CD4-positive, alpha-beta T cell treated with Interleukin-15 for 1 hour (primary cell): ENCODE measurements around the gene LMBRD2.

Source experiments
- DNase-seq: peaks from one replicate; pipeline ENCODE4 v3.0.0-alpha.2; 2020

LMBRD2 gene

GRCh38 chr5:36099748-36100147, 51.9 kb downstream of the LMBRD2 start:
- DNase-seq, result no peak

GRCh38 chr5:36096486-36096885, 55.2 kb downstream of the LMBRD2 start:
- no peak for DNase-seq

- DNase-seq, result no peak
These were observed 61.7 kb downstream of the LMBRD2 start for GRCh38 chr5:36089989-36090388.

GRCh38 chr5:36079200-36079781, 72.4 kb downstream of the LMBRD2 start:
- DNase-seq, result no peak

GRCh38 chr5:36078430-36078829, 73.3 kb downstream of the LMBRD2 start:
- no peak for DNase-seq

- no peak for DNase-seq
These were observed 78.0 kb downstream of the LMBRD2 start for GRCh38 chr5:36073595-36074216.

- DNase-seq, result no peak
These were observed 80.8 kb downstream of the LMBRD2 start for GRCh38 chr5:36070687-36071571.

GRCh38 chr5:36068751-36069281, 82.9 kb downstream of the LMBRD2 start:
- no peak for DNase-seq

- no peak for DNase-seq
These were observed 85.0 kb downstream of the LMBRD2 start, which contains the start of gene UGT3A2 for GRCh38 chr5:36066540-36067210. TSS of gene UGT3A2 (minus strand) at chr5:36066882. CDS start at chr5:36066789, 93 bp downstream.

GRCh38 chr5:36066001-36066539, 85.6 kb downstream of the LMBRD2 start:
- no peak for DNase-seq

GRCh38 chr5:36060420-36060887, 91.2 kb downstream of the LMBRD2 start:
- DNase-seq, result no peak

GRCh38 chr5:36059571-36060419, 91.9 kb downstream of the LMBRD2 start:
- no peak for DNase-seq

- DNase-seq, result no peak
These were observed 92.9 kb downstream of the LMBRD2 start for GRCh38 chr5:36058776-36059175.

GRCh38 chr5:36057386-36057785, 94.3 kb downstream of the LMBRD2 start:
- DNase-seq, result no peak

- no peak for DNase-seq
These were observed 95.3 kb downstream of the LMBRD2 start for GRCh38 chr5:36056422-36056821.

GRCh38 chr5:36055984-36056383, 95.7 kb downstream of the LMBRD2 start:
- DNase-seq, result no peak

GRCh38 chr5:36054647-36055046, 97.0 kb downstream of the LMBRD2 start:
- no peak for DNase-seq

GRCh38 chr5:36052538-36052937, 99.1 kb downstream of the LMBRD2 start:
- DNase-seq, result no peak

- no peak for DNase-seq
These were observed 101.7 kb downstream of the LMBRD2 start for GRCh38 chr5:36049949-36050348.
